ENCODE data around the gene CYTL1. TPM values are rescaled to one million over a fixed set of nuclear protein-coding genes. Genes with fewer than 3 reads are reported as not detected.

Gene CYTL1, protein sequence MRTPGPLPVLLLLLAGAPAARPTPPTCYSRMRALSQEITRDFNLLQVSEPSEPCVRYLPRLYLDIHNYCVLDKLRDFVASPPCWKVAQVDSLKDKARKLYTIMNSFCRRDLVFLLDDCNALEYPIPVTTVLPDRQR
- 4.0 and 29.8 TPM in 2 replicates for total RNA-seq
- 36.8 and 38.0 TPM in 2 replicates for polyA plus RNA-seq
- polyA plus RNA-seq (2011; cell fraction: cytosol; rRNA removed) = 45.3 and 50.6 TPM in 2 replicates
- 18.1 and 22.6 TPM in 2 replicates for polyA plus RNA-seq (2011; cell fraction: nucleus; rRNA removed)
- 18.5 and 49.4 TPM in 2 replicates for polyA plus RNA-seq (2012)
- 8.4 and 15.2 TPM in 2 replicates for polyA minus RNA-seq
- polyA minus RNA-seq (2011; cell fraction: cytosol; rRNA and poly(A)+ RNA removed) = not detected
- polyA minus RNA-seq (2011; cell fraction: nucleus; rRNA and poly(A)+ RNA removed) = 1.5 and 5.3 TPM in 2 replicates
- percentile 31 among the genes with signal in this experiment for Bru-seq, nascent RNA
- BruChase-seq, experiment 1, labeled RNA remaining after a 6-hour chase = percentile 53 among the genes with signal in this experiment
- percentile 48 among the genes with signal in this experiment for BruChase-seq, experiment 2, labeled RNA remaining after a 2-hour chase
- long read RNA-seq, transcript CYTL1-201 (4 exons, 1,003 nt) = major isoform, 87 of 97 reads
- long read RNA-seq, partial matches to known transcripts = 3 of 97 reads
- long read RNA-seq, other reads (novel, unspliced or antisense) = 6 of 97 reads

DNA sequence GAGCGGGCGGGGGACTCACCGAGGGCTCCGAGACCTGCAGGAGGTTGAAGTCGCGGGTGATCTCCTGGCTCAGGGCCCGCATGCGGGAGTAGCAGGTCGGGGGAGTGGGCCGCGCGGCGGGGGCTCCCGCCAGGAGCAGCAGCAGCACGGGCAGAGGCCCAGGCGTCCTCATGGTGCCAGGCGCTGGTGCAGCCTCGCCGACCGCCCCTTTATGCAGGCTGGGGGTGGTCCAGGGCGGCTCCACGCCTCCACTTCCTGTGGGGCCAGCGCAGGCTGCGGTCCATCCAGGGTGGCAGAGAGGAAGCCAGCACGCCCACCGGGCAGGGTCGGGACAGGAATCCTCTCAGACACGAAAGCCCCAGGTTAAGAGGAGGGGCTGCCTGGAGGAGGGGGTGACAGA lies at the start of gene CYTL1:
TSS of gene CYTL1 (minus strand) at position 185 of the 400 bp plus-strand sequence. CDS start at position 172, 13 bp downstream.
- Histone ChIP-seq H3K4me2 (ENCODE audit: insufficient read depth, low read length) (no peak within 1 kb of the TSS), H3K79me2 (ENCODE audit: control insufficient read depth, insufficient read depth, low read length) (no peaks in the 10 kb centered on the region), H3K9me3 (replicated peaks; ENCODE audit: control insufficient read depth, insufficient read depth, low read length) (no peaks in the 10 kb centered on the region), H3K36me3 (ENCODE audit: control insufficient read depth in 2 of 2, extremely low read depth in 1 of 2, insufficient read depth in 2 of 2, low read length in 2 of 2) (no peaks in the 10 kb centered on the region), H3K4me3 (replicated peaks in 1 of 3; ENCODE audit: insufficient read depth in 1 of 3, low read depth in 1 of 3, low read length in 3 of 3) (peak within 1 kb of the TSS in 1 of 3 experiments; percentile 25), H3K27ac (ENCODE audit: insufficient read depth, low read depth, low read length) (no peak within 1 kb of the TSS), H3K4me1 (ENCODE audit: control insufficient read depth, extremely low read depth, insufficient read depth, low read length) (no peaks in the 10 kb centered on the region), H3K9me1 (replicated peaks; ENCODE audit: control insufficient read depth, extremely low read depth, insufficient read depth, low read length) (no peaks in the 10 kb centered on the region), H3K27me3 (ENCODE audit: control insufficient read depth in 2 of 2, insufficient read depth in 2 of 2, low read length in 2 of 2) (peaks cover 6 to 20% of the 10 kb centered on the region in 2 experiments), H3K9ac (replicated peaks; ENCODE audit: extremely low read depth, insufficient read depth, low read length) (no peak within 1 kb of the TSS), H4K20me1 (replicated peaks; ENCODE audit: control insufficient read depth, extremely low read depth, insufficient read depth, low read length) (no peaks in the 10 kb centered on the region), H2AFZ (ENCODE audit: low read depth, low read length) (peak within 1 kb of the TSS; percentile 28)
- intact Hi-C loops (cut with micrococcal nuclease) = no loop called here
- FAIRE-seq = no peak
- dilution Hi-C loops (cut with MboI; ENCODE audit: extremely low pct_ligation_motif_present, low sequenced_read_pairs) = no loop called here
- peak; percentile 12 for DNase-seq (ENCODE audit: low read depth, low spot score)
- BruUV-seq (replicated peaks) = no TSS peak
- TF ChIP-seq MYC (IDR thresholded peaks at IDR 0.05; ENCODE audit: low read depth, low read length) = no peak
- no peak for TF ChIP-seq CTCF (IDR thresholded peaks at IDR 0.05; ENCODE audit: extremely low read depth in 1 of 2, insufficient read depth in 1 of 2, low read depth in 1 of 2, low read length in 2 of 2)
- no peak for TF ChIP-seq FOS (IDR thresholded peaks at IDR 0.05; ENCODE audit: borderline replicate concordance, insufficient read depth, low read length)
- no peak for TF ChIP-seq MAX (IDR thresholded peaks at IDR 0.05; ENCODE audit: insufficient read depth, insufficient read length)
- no peak for TF ChIP-seq JUN (IDR thresholded peaks at IDR 0.05; ENCODE audit: borderline replicate concordance, insufficient read depth, insufficient read length, low read depth)
- TF ChIP-seq EZH2 (IDR thresholded peaks at IDR 0.05; ENCODE audit: borderline replicate concordance, low read depth, low read length, severe bottlenecking) = peak; percentile 33
- TF ChIP-seq POLR2AphosphoS5 (IDR thresholded peaks at IDR 0.05; ENCODE audit: insufficient read depth, low read depth, low read length) = no peak
- no peak for TF ChIP-seq POLR2A (IDR thresholded peaks at IDR 0.05; ENCODE audit: low read depth, low read length)
- ChIA-PET POLR2A (no interaction called here), CTCF (interaction anchor here (1.0 to 2.4 kb wide), 4 partner anchors 11 to 36 kb away, joined by 6 to 20 read pairs (median 6); partner anchors contain the start of gene STK32B)
